HepG2 (cell line): ENCODE results near the gene IQSEC1. TPM values are rescaled to one million over a fixed set of nuclear protein-coding genes. Genes with fewer than 3 reads are reported as not detected.

Experiments used
- ATAC-seq: fragments of 200-7000 bp; cut with Tn5 transposase; 3 replicates; pipeline ENCODE4 v1.9.1; 2020; ENCODE audit warnings: mild to moderate bottlenecking, moderate library complexity
- BruUV-seq: library from RNA; stranded (reverse); fragments of 400-500 nt; replicated peaks from 2 replicates; lab custom pipeline; 2021; lab: Mats Ljungman, UMichigan
- CTCF ChIA-PET: fragments of 300-600 bp; formaldehyde crosslinking; extraction: SDS; loops from one replicate; lab custom pipeline; 2021; ENCODE audit warnings: low total read pairs, inconsistent platforms, low intra/inter-chr PET ratio; lab: Yijun Ruan, JAX
- POLR2A ChIA-PET: fragments of 350-600 bp; sonication (Branson Sonifier 250); formaldehyde crosslinking; loops from one replicate; lab custom pipeline; 2020; ENCODE audit warnings: antibody characterized with exemption, inconsistent platforms; lab: Yijun Ruan, JAX
- DNase-seq: peaks from one replicate; pipeline ENCODE4 v3.0.0-alpha.2; 2015; ENCODE audit warnings: low spot score
- FAIRE-seq: peaks from 3 replicates; lab custom pipeline; 2011; peaks lifted over from hg19 to GRCh38; lab: Jason Lieb, UNC
- H2AFZ ChIP-seq: one replicate; pipeline ENCODE4 v1.6.1; 2011; ENCODE audit warnings: low read length, inconsistent platforms
- H3K27ac ChIP-seq: fragments of 300-600 bp; 3 replicates; pipeline ENCODE4 v1.8.0; 2011; ENCODE audit warnings: mixed run types, mild to moderate bottlenecking, mixed read lengths, low read length, inconsistent platforms; ENCODE audit not compliant: insufficient read depth; ENCODE audit errors: extremely low read length
- H3K27me3 ChIP-seq, 2 experiments: fragments of 200-600 bp in 1 of 2; 2 replicates in 1 of 2; 3 replicates in 1 of 2; pipeline versions ENCODE4 v1.6.0 to v1.8.0; 2011; ENCODE audit warnings: low read length in 2 of 2, mild to moderate bottlenecking in 2 of 2, moderate library complexity in 2 of 2, inconsistent platforms in 1 of 2; ENCODE audit not compliant: insufficient read depth in 2 of 2, control insufficient read depth in 1 of 2
- H3K36me3 ChIP-seq, 2 experiments: fragments of 200-600 bp in 1 of 2; replicated peaks in 1 of 2; 2 replicates in 1 of 2; 3 replicates in 1 of 2; pipeline versions ENCODE4 v1.5.1 to v1.8.0; 2011; ENCODE audit warnings: low read length in 2 of 2, inconsistent platforms in 1 of 2; ENCODE audit not compliant: insufficient read depth in 2 of 2, control insufficient read depth in 1 of 2
- H3K4me1 ChIP-seq: 2 replicates; pipeline ENCODE4 v1.5.1; 2012; ENCODE audit warnings: low read length, inconsistent platforms; ENCODE audit not compliant: insufficient read depth
- H3K4me2 ChIP-seq: 2 replicates; pipeline ENCODE4 v1.6.0; 2011; ENCODE audit warnings: low read depth, low read length, inconsistent platforms
- H3K4me3 ChIP-seq, 3 experiments: fragments of 200-600 bp in 1 of 3; sonication (generic), shearing (Covaris generic) in 1 of 3; replicated peaks in 1 of 3; 2 replicates each; pipeline ENCODE4 v1.5.1; 2011 to 2016; ENCODE audit warnings: low read length in 3 of 3, inconsistent platforms in 2 of 3, low read depth in 2 of 3, mild to moderate bottlenecking in 2 of 3, control low read depth in 1 of 3, mixed read lengths in 1 of 3; ENCODE audit not compliant: insufficient read depth in 1 of 3
- H3K79me2 ChIP-seq: one replicate; pipeline ENCODE4 v1.6.1; 2011; ENCODE audit warnings: low read length, inconsistent platforms; ENCODE audit not compliant: insufficient read depth
- H3K9ac ChIP-seq: 2 replicates; pipeline ENCODE4 v1.6.0; 2011; ENCODE audit warnings: mild to moderate bottlenecking, low read depth, low read length, inconsistent platforms; ENCODE audit not compliant: insufficient read depth
- H3K9me3 ChIP-seq: 2 replicates; pipeline ENCODE4 v1.5.1; 2012; ENCODE audit warnings: mild to moderate bottlenecking, low read length
- H4K20me1 ChIP-seq: 2 replicates; pipeline ENCODE4 v1.6.0; 2011; ENCODE audit warnings: inconsistent platforms, mild to moderate bottlenecking, low read length, moderate library complexity; ENCODE audit not compliant: insufficient read depth
- FOXJ3 ChIP-seq: sonication (generic); formaldehyde crosslinking; IDR thresholded peaks from 2 replicates; pipeline ENCODE4 v1.4.0; 2020; ENCODE audit warnings: missing genetic modification reagents, mild to moderate bottlenecking, borderline replicate concordance
- GPN1 ChIP-seq: sonication (generic); formaldehyde crosslinking; IDR thresholded peaks from 2 replicates; pipeline ENCODE4 v1.5.1; 2020; ENCODE audit warnings: missing genetic modification reagents, borderline replicate concordance
- KAT2B ChIP-seq: fragments of 150-350 bp; IDR thresholded peaks from 2 replicates; pipeline ENCODE4 v1.6.1; 2014; ENCODE audit warnings: low read depth, low read length, borderline replicate concordance
- MAFG ChIP-seq: sonication (generic); formaldehyde crosslinking; IDR thresholded peaks from 2 replicates; pipeline ENCODE4 v1.5.1; 2020; ENCODE audit warnings: mild to moderate bottlenecking, missing genetic modification reagents
- MTA3 ChIP-seq: sonication (generic); formaldehyde crosslinking; IDR thresholded peaks from 2 replicates; pipeline ENCODE4 v1.4.0; 2020; ENCODE audit warnings: missing genetic modification reagents
- NR3C1 ChIP-seq: sonication (generic); formaldehyde crosslinking; IDR thresholded peaks from 2 replicates; pipeline ENCODE4 v1.4.0; 2020; ENCODE audit warnings: missing genetic modification reagents
- SNAPC2 ChIP-seq: sonication (generic); formaldehyde crosslinking; IDR thresholded peaks from 2 replicates; pipeline ENCODE4 v1.8.1; 2022; ENCODE audit warnings: mild to moderate bottlenecking, missing genetic modification reagents
- ZFYVE20 ChIP-seq: sonication (generic); formaldehyde crosslinking; IDR thresholded peaks from 2 replicates; pipeline ENCODE4 v1.8.0; 2023; ENCODE audit warnings: low read depth, mild to moderate bottlenecking, moderate library complexity, missing genetic modification reagents, borderline replicate concordance
- ZNF160 ChIP-seq: sonication (generic); formaldehyde crosslinking; IDR thresholded peaks from 2 replicates; pipeline ENCODE4 v1.8.0; 2022; ENCODE audit warnings: mild to moderate bottlenecking, inconsistent platforms, missing genetic modification reagents
- ZNF570 ChIP-seq: sonication (generic); formaldehyde crosslinking; IDR thresholded peaks from 2 replicates; pipeline ENCODE4 v1.4.0; 2020; ENCODE audit warnings: mild to moderate bottlenecking, missing genetic modification reagents, borderline replicate concordance
- ZNF720 ChIP-seq: sonication (generic); formaldehyde crosslinking; IDR thresholded peaks from 2 replicates; pipeline ENCODE4 v1.4.0; 2020; ENCODE audit warnings: missing genetic modification reagents
- WGBS: methylation state at CpG from one replicate; pipeline ENCODE4 v1.1.6; 2017; ENCODE audit warnings: low lambda C conversion rate; 5-methylcytosine and 5-hydroxymethylcytosine counted together
- in situ Hi-C: cut with HindIII; loops from 2 replicates; pipeline ENCODE4 v1.10.0; 2017; ENCODE audit warnings: low pct_unique_long_range_greater_than_20kb; ENCODE audit not compliant: extremely low pct_ligation_motif_present
- intact Hi-C: fragments of 100-400 bp; cut with micrococcal nuclease; formaldehyde crosslinking; loops from one replicate; pipeline ENCODE4 v1.10.0; 2022; ENCODE audit not compliant: unreplicated experiment
- polyA plus RNA-seq, 8 experiments: library from polyadenylated mRNA; depleted of rRNA in 3 of 8; stranded (reverse) in 7 of 8; unstranded in 1 of 8; fragments of >200 nt; fragmentation: Illumina TruSeq in 4 of 8; extraction: Trizol in 4 of 8; gene quantifications; 2 replicates each; pipeline versions ENCODE4 v1.2.1 to v1.2.3, GENCODE V29; 2011 to 2016; ENCODE audit warnings: low read depth in 4 of 8, missing spikeins in 1 of 8, mixed read lengths in 1 of 8; ENCODE audit not compliant: insufficient read depth in 1 of 8
- total RNA-seq, 5 experiments: library from RNA; depleted of rRNA; stranded (reverse); fragments of >200 nt; fragmentation: Illumina TruSeq; extraction: Trizol; gene quantifications; 2 replicates each; pipeline ENCODE4 v1.2.3, GENCODE V29; 2016; ENCODE audit warnings: low read depth in 1 of 5
- TF ChIP-seq, protein P1 (sequence below): sonication (generic); formaldehyde crosslinking; IDR thresholded peaks from 2 replicates; pipeline ENCODE4 v1.5.1; 2020; ENCODE audit warnings: mild to moderate bottlenecking, missing genetic modification reagents, moderate library complexity
- TF ChIP-seq, protein P2 (sequence below): sonication (generic); formaldehyde crosslinking; IDR thresholded peaks from 2 replicates; pipeline ENCODE4 v1.4.0; 2020; ENCODE audit warnings: mild to moderate bottlenecking, missing genetic modification reagents

Gene IQSEC1
- total and polyA plus RNA-seq, 2 of the 13 experiments (the other 11 are each of a cell fraction or from before 2014, with no cell fraction given): 17.4 to 20.2 TPM

DNA sequence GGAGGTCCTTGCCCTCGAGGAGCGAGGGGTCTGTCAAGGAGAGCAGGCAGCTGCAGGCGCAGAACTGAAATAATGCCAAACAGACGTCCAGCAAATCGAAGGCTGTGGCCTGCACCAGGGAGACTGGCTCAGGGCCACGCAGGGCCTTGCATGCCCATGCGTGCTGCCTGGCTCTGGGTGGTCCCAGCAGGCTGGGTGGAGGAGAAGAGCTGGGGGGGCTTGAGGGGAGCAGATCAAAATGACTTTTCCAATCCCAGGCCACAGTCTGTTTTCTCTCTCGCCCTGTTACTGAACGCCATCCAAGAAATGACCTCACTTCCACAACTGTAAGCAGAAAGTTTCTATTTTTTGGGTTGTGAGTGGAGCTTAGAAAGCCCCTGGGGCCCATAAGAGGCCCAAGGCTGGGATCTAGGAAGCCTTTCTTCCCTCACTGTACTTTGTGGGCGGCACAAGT, 134.9 kb downstream of the IQSEC1 start:
- H4K20me1 ChIP-seq: peaks cover 21% of the 10 kb centered on the region; the same call in 1 of the 2 replicates
- DNase-seq: no peak
- POLR2A ChIA-PET: interaction anchor here (1.1 kb wide), 1 partner anchor 29 kb away, joined by 3 read pairs; no protein-coding TSS in a partner anchor
- no peak overlapping the region for H3K9ac ChIP-seq
- H3K4me3 ChIP-seq: no peak overlapping the region
- H3K27me3 ChIP-seq: no peaks in the 10 kb centered on the region
- 95% methylated on average over 9 of the region's 10 CpGs for WGBS
- H3K79me2 ChIP-seq: peaks cover 5% of the 10 kb centered on the region
- BruUV-seq: no TSS peak
- no peak for TF ChIP-seq GPN1
- TF ChIP-seq SNAPC2 (CRISPR knock-in tag): no peak
- TF ChIP-seq ZNF160 (CRISPR knock-in tag): no peak
- no peak for TF ChIP-seq KAT2B
- TF ChIP-seq ZNF570 (CRISPR knock-in tag): no peak
- no peak for TF ChIP-seq ZNF720
- TF ChIP-seq ZFYVE20 (CRISPR knock-in tag): no peak
- no peak for TF ChIP-seq NR3C1
- no peak for TF ChIP-seq MAFG
- TF ChIP-seq, protein P1, sequence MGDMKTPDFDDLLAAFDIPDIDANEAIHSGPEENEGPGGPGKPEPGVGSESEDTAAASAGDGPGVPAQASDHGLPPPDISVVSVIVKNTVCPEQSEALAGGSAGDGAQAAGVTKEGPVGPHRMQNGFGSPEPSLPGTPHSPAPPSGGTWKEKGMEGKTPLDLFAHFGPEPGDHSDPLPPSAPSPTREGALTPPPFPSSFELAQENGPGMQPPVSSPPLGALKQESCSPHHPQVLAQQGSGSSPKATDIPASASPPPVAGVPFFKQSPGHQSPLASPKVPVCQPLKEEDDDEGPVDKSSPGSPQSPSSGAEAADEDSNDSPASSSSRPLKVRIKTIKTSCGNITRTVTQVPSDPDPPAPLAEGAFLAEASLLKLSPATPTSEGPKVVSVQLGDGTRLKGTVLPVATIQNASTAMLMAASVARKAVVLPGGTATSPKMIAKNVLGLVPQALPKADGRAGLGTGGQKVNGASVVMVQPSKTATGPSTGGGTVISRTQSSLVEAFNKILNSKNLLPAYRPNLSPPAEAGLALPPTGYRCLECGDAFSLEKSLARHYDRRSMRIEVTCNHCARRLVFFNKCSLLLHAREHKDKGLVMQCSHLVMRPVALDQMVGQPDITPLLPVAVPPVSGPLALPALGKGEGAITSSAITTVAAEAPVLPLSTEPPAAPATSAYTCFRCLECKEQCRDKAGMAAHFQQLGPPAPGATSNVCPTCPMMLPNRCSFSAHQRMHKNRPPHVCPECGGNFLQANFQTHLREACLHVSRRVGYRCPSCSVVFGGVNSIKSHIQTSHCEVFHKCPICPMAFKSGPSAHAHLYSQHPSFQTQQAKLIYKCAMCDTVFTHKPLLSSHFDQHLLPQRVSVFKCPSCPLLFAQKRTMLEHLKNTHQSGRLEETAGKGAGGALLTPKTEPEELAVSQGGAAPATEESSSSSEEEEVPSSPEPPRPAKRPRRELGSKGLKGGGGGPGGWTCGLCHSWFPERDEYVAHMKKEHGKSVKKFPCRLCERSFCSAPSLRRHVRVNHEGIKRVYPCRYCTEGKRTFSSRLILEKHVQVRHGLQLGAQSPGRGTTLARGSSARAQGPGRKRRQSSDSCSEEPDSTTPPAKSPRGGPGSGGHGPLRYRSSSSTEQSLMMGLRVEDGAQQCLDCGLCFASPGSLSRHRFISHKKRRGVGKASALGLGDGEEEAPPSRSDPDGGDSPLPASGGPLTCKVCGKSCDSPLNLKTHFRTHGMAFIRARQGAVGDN (CRISPR knock-in tag): no peak
- TF ChIP-seq FOXJ3 (CRISPR knock-in tag): no peak
- no peak for TF ChIP-seq MTA3 (CRISPR knock-in tag)
- TF ChIP-seq, protein P2, sequence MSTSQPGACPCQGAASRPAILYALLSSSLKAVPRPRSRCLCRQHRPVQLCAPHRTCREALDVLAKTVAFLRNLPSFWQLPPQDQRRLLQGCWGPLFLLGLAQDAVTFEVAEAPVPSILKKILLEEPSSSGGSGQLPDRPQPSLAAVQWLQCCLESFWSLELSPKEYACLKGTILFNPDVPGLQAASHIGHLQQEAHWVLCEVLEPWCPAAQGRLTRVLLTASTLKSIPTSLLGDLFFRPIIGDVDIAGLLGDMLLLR (CRISPR knock-in tag): no peak
- H3K9me3 ChIP-seq: no peaks in the 10 kb centered on the region
- ATAC-seq: no peak
- in situ Hi-C loops: no loop called here
- no peak overlapping the region for H3K27ac ChIP-seq
- peaks cover 50 to 91% of the 10 kb centered on the region in 2 experiments for H3K36me3 ChIP-seq
- FAIRE-seq: no peak
- no peaks in the 10 kb centered on the region for H3K4me1 ChIP-seq
- intact Hi-C loops: no loop called here
- H2AFZ ChIP-seq: no peak overlapping the region
- CTCF ChIA-PET: no interaction called here
- H3K4me2 ChIP-seq: no peak overlapping the region
